Measurements from ENCODE around the gene SND1.

The SND1 gene

DNA sequence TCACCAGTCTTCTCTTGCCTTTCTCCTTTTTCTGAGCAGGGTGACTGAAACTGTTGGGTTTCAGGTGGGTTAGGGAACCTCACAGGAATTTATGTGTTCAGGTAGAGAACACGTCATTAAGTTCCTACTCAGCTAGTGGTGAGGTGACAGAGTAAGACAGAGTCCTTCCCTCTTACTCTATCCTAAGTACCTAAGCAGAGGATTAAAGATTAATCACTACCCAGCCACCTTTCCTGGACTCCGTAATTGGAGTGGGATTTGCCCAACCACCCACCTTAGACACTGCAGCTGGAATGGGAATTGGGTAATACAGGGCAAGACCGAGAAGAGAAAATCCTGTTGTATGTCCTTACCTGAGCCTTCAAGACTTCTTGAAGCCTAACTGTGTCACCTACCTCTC lies 221.2 kb downstream of the SND1 start:
- Histone ChIP-seq H3K36me3 (no peaks in the 10 kb centered on the region), H3K4me3 (ENCODE audit: low read depth, low read length) (no peak overlapping the region)

DNA sequence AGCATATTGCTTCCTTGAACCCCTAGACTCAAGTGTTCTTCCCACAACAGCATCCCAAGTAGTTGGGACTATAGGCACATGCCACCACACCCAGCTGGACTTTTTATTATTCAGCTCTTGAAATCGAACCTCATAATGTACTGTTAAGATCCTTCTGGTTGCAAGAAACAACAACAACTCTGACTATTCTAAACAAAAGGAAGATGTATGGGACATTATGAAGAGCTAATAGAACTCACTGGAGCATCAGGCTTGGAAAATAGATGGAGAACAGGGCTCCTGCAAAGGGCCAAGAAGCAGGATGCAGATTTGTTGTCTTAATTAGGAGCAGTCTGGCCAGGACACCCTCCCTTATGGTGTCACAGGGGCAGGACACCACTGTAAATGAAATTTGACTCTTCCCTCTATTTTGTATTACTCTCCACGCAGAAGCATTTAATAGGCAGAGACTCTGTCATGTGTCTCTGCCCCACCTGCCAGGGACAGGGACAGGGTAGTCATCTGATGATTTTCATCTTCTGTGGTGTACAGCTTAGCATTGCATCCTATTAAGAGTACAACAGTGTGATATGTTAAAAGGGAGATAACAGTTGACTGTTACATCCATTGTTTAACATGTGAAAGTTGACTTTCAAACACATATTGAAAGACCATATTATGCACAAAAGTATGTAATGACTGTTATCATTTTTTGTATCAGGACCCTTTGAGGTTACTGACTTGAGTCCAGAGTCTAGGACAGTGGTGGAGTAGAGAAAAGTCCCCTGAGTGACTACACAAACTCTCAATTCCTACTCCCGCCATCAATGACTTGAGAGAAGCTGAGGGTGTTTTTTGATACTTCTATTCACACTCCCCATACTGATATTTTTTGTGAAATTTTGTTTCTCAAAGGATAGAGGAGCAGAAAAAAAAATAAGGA lies 222.0 kb downstream of the SND1 start:
- TF ChIP-seq, protein P1, sequence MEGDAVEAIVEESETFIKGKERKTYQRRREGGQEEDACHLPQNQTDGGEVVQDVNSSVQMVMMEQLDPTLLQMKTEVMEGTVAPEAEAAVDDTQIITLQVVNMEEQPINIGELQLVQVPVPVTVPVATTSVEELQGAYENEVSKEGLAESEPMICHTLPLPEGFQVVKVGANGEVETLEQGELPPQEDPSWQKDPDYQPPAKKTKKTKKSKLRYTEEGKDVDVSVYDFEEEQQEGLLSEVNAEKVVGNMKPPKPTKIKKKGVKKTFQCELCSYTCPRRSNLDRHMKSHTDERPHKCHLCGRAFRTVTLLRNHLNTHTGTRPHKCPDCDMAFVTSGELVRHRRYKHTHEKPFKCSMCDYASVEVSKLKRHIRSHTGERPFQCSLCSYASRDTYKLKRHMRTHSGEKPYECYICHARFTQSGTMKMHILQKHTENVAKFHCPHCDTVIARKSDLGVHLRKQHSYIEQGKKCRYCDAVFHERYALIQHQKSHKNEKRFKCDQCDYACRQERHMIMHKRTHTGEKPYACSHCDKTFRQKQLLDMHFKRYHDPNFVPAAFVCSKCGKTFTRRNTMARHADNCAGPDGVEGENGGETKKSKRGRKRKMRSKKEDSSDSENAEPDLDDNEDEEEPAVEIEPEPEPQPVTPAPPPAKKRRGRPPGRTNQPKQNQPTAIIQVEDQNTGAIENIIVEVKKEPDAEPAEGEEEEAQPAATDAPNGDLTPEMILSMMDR (IDR thresholded peaks at IDR 0.05; ENCODE audit: low read depth, low read length): no peak
- peak overlapping the region; percentile 18; the same call in 1 of the 2 replicates for H3K27ac ChIP-seq
- H3K27me3 ChIP-seq (ENCODE audit: insufficient read depth, low read depth, severe bottlenecking): no peaks in the 10 kb centered on the region
- H3K9me3 ChIP-seq (ENCODE audit: severe bottlenecking): no peaks in the 10 kb centered on the region
- no peaks in the 10 kb centered on the region for H3K36me3 ChIP-seq
- H3K4me3 ChIP-seq (ENCODE audit: low read depth, low read length): no peak overlapping the region
- DNase-seq: no peak

More for the DNA sequence above, 221.2 kb downstream of the SND1 start:
- H3K27ac ChIP-seq: peak overlapping the region; percentile 18; the same call in 1 of the 2 replicates
- H3K27me3 ChIP-seq (ENCODE audit: insufficient read depth, low read depth, severe bottlenecking): no peaks in the 10 kb centered on the region
- DNase-seq: peak; percentile 67
- H3K9me3 ChIP-seq (ENCODE audit: severe bottlenecking): no peaks in the 10 kb centered on the region
- TF ChIP-seq, protein P1 (IDR thresholded peaks at IDR 0.05; ENCODE audit: low read depth, low read length): no peak

DNA sequence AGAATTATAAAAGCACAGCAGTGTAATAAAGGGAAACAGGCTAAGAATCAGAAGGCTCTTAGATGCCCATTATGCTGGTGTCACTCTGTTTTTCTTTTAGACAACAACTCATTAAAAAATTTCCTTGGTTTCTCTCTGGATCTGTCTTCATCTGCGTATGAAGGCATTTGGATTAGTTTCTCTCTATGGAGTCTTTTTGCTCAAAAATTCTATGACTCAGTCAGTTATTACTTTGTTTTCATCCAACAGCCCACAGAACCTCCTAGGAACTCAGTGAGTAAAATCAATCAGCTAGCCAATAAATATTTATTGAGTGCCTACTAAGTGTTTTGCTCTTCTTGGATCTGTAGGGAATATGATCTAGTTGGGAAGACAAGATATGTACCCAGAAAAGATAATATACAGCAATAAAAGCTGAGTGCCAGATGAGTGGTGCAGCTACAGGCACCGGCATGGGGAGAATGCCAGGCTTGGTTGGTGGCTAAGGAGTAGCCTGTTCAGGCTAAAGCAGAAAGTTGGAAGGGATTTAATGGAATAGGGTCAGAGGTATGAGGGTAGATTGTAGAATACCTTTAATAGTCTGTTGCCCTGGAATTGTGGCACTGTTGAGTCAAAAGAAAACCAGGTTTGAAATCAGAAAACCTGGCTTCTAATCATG lies 223.1 kb downstream of the SND1 start:
- H3K36me3 ChIP-seq: no peaks in the 10 kb centered on the region
- no peak overlapping the region for H3K4me3 ChIP-seq (ENCODE audit: low read depth, low read length)
- no peak overlapping the region for H3K27ac ChIP-seq
- no peaks in the 10 kb centered on the region for H3K9me3 ChIP-seq (ENCODE audit: severe bottlenecking)
- TF ChIP-seq, protein P1 (IDR thresholded peaks at IDR 0.05; ENCODE audit: low read depth, low read length): no peak
- H3K27me3 ChIP-seq (ENCODE audit: insufficient read depth, low read depth, severe bottlenecking): no peaks in the 10 kb centered on the region
- DNase-seq: no peak

DNA sequence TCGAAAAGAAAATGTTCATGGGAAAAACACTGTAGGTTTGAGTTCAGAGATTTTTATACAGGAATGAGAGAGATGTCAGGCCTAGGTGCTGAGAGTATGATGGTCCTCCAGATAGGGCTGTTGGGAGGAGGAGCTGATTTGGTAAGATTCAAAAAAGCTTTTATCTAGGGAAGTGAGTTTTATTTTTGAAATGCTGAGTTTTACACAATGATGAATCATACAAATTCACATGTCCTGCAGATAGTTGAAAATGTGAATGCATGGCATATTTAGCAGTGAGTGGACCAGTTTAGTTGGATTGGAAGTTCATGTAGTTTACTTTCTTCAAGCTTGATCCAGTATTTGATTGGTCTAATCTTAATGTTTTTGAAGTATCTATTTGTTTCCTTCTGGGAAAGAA lies 224.4 kb downstream of the SND1 start:
- H3K27me3 ChIP-seq (ENCODE audit: insufficient read depth, low read depth, severe bottlenecking): no peaks in the 10 kb centered on the region
- no peak for DNase-seq
- H3K36me3 ChIP-seq: no peaks in the 10 kb centered on the region
- TF ChIP-seq, protein P1 (IDR thresholded peaks at IDR 0.05; ENCODE audit: low read depth, low read length): no peak
- H3K9me3 ChIP-seq (ENCODE audit: severe bottlenecking): no peaks in the 10 kb centered on the region
- H3K27ac ChIP-seq: no peak overlapping the region
- H3K4me3 ChIP-seq (ENCODE audit: low read depth, low read length): no peak overlapping the region

DNA sequence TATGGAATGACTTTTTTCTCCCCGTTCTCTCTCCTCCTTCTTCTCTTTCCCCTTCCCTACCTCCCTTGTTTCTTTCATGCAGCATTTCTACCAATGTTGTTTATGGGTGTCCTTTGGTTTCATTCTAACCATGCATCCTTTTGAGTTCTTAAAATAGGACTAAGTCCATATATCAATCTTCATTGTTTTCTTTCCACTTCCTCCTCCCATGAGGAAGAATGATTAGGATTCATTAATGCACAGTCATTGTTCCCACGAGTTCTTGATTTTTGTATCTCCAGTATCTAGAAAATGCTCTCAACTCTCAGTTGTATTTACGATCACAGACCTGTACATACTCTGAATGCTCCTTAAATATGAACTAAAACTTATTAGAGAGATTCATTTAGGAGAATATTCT lies 226.0 kb downstream of the SND1 start:
- DNase-seq: no peak
- Histone ChIP-seq H3K36me3 (no peaks in the 10 kb centered on the region), H3K27me3 (ENCODE audit: insufficient read depth, low read depth, severe bottlenecking) (no peaks in the 10 kb centered on the region), H3K27ac (no peak overlapping the region), H3K4me3 (ENCODE audit: low read depth, low read length) (no peak overlapping the region), H3K9me3 (ENCODE audit: severe bottlenecking) (no peaks in the 10 kb centered on the region)
- TF ChIP-seq, protein P1 (IDR thresholded peaks at IDR 0.05; ENCODE audit: low read depth, low read length): no peak
